AG20443 (cell line): ENCODE measurements around the gene RAB11FIP3.
"Not testable (repeated sequence)": the region's sequence is repeated elsewhere in the genome, so short reads cannot be mapped to it uniquely, and the experiment has no call there.

Experiments
- DNase-seq: peaks from one replicate; pipeline ENCODE4 v3.0.0; 2012; ENCODE audit warnings: low spot score, mixed read lengths

RAB11FIP3 gene

DNA sequence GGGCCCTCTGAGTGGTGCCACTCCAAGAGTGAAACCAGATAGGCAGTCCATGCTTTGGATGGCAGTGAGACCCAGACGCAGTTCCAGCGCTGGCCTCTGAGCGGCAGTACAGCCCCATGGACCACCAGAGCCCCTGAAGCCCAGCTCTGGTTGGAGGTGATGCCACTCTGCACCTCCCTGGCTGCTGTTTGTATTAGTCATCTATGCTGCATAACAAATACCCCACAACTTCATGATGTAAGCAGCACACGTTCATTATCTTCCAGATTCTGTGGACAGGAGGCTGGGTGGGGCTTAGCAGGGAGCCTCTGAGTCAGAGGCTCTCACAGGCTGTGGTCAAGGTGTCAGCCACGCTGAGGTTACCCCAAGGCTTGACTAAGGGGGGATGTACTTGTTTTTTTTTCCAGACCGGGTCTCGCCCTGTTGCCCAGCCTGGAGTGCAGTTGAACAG lies 33.5 kb upstream of the RAB11FIP3 start:
- peak; percentile 71 for DNase-seq

DNA sequence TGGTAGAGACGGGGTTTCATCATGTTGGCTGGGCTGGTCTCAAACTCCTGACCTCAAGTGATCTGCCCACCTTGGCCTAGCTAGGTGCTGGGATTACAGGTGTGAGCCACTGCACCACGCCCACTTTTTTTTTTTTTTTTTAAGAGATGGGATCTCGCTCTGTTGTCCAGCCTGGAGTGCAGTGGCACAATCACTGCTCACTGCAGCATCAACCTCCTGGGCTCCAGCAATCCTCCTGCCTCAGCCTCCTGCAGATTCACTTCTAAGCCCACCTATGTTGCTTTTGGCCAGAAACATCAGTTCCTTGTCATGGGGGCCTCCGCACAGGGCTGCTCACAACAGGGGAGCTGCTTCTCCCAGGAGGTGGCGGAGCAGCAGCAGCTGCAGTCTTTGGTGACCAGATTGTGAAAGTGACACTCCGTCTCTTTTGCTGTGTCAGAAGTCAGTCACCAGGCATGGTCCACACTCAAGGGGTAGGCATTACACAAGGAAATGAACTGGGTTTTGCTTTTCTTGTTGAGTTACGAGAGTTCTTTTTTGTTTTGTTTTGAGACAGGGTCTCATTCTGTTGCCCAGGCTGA lies 32.9 kb upstream of the RAB11FIP3 start:
- DNase-seq = no peak

DNA sequence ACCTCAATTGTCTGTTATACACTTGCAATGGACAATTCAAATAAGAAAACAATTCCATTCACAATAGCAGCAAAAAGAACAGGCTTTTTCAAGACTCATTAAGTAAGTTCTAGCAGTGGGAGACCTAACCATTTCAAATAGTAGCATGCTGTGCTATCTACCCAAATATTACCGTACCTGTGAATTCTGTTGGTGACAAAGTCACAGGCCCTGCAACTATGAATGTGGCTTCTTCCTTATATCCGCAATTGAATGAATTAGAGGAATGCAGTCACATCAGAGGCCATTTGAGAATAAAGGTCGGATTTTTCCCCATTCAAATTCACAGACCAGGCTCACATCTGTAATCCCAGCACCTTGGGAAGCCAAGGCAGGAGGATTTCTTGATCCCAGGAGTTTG lies 29.2 kb upstream of the RAB11FIP3 start:
- no peak for DNase-seq

DNA sequence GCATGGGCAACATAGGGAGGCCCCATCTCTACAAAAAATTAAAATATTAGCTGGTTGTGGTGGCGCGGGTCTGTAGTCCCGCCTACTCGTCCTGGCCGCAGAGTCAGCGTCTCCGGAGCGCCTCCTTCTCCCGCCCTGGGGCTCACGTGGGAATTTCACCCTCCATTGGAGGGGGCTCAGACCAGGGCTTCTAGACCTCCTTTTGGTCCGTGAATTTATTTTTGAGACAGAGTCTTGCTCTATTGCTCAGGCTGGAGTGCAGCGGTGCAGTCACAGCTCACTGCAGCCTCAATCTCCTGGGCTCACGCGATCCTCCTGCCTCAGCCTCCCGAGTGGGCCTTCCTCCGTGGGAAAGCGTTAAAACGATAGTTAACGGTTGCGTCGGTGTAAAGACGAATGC lies 28.8 kb upstream of the RAB11FIP3 start:
- DNase-seq = peak; percentile 80

DNA sequence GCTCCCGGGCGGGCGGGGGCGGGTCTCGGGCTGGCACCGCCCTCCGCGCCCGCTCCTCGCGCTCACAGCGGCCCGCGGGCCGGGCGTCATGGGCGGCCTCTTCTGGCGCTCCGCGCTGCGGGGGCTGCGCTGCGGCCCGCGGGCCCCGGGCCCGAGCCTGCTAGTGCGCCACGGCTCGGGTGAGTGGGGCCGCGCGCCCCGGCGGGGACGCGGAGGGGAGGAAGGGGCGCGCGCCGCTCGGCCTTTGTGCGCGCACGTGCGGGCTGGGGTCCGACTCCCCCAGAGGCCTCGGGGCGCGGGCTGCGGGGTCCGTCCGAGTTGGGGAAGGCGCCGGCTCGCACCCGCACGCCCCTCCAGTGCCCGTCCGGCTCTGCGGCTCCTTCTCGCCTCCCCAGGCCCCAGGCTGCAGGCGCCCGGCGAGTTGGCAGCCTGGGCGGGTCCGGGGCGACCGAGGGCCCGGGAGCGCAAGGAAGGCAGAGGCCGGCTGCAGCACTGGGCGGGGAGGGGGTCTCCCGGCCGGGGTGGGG lies 28.3 kb upstream of the RAB11FIP3 start, which contains the start of gene NME4:
TSS of gene NME4 (plus strand) at position 65 of the 527 bp plus-strand sequence. CDS start at position 89, 24 bp downstream.
- peak; percentile 71 for DNase-seq

DNA sequence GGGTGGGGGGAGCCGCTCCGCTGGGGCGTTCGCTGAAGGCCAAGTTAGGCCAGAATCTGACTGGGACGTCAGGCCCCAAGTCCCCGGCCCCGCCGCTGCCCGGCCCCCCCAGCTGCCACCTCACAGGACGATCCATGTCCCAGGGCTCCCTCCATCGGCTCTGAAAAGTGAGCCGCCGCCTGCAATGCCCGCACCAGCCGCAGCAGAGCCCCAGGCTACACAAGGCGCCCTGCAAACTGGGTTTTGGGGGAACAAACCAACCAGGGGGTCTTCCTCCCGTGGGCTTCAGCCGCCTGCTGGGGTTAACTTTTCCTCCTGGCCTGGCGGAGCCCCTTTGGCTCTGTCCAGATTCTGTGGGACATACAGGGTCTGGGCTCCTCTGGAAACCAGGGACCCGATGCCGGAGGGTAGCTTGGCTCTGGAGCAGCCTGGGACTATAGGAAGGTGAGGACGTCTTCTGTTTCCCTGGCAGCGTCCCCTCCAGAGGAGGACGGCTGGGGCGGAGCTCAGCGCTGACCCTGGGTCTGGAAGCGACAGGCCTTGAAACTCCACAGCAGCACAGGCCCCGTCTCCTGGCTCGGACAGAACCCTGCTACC lies 27.6 kb upstream of the RAB11FIP3 start:
- peak; percentile 80 for DNase-seq

DNA sequence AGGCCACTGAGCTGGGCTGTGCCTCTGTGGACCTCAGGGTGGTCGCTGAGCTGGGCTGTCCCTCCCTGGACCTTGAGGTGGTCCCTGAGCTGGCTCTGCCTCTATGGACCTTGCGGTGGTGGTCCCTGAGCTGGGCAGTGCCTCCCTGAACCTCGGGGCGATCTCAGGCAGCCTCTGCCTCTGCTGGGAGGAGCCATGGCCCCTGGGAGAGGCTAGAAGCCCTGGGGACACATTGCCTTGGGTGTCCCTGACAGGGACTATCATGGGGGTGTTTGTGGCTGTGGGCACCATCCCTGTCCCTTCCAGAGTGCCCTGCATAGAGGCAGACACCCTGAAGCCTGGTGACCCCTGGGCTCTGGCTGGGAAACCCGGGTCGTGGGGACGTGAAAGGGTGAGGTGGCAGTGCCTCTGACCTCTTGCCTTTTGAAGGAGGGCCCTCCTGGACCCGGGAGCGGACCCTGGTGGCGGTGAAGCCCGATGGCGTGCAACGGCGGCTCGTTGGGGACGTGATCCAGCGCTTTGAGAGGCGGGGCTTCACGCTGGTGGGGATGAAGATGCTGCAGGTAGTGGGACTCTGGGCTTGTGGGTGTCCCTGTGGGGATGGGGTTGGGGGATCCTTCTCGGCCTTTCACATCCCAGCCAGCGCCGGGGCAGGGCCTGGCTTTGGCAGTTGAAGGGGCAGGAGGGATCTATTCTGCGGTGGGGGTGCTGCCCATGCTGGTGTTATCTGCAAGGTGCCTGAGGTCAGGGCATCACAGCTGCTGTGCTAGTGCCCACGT lies 26.7 kb upstream of the RAB11FIP3 start:
- no peak for DNase-seq

DNA sequence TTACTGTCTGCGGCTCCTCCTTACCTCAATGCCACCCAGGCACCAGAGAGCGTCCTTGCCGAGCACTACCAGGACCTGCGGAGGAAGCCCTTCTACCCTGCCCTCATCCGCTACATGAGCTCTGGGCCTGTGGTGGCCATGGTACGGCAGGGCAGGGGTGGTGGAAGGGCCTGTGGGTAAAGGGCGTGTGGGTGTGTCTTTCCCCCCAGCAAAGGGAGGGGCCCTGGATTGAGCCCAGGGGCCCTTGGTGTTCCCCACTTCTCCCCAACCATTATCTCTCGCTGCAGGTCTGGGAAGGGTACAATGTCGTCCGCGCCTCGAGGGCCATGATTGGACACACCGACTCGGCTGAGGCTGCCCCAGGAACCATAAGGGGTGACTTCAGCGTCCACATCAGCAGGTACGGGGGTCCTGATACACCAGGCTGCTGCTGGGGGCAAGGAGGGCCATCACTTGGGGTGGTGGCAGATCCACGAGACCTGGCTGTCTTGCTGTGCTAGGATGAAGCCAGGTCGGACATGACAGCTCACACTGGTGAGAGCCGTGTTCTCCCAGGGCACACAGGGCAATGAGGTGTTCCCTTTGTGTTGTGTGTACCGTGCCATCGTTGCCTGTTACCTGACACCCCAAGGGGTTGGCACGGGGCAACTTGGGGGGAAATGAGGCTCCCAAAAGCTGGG lies 26.0 kb upstream of the RAB11FIP3 start:
- DNase-seq = no peak

DNA sequence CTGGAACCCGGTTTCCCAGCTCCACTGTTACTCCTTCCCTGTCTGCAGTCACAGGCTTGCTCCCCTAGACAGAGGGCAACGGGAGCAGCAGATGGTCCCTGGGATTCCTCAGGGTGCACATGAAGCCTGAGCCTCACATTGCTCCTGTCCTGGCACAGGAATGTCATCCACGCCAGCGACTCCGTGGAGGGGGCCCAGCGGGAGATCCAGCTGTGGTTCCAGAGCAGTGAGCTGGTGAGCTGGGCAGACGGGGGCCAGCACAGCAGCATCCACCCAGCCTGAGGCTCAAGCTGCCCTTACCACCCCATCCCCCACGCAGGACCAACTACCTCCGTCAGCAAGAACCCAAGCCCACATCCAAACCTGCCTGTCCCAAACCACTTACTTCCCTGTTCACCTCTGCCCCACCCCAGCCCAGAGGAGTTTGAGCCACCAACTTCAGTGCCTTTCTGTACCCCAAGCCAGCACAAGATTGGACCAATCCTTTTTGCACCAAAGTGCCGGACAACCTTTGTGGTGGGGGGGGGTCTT lies 25.3 kb upstream of the RAB11FIP3 start:
- no peak for DNase-seq

DNA sequence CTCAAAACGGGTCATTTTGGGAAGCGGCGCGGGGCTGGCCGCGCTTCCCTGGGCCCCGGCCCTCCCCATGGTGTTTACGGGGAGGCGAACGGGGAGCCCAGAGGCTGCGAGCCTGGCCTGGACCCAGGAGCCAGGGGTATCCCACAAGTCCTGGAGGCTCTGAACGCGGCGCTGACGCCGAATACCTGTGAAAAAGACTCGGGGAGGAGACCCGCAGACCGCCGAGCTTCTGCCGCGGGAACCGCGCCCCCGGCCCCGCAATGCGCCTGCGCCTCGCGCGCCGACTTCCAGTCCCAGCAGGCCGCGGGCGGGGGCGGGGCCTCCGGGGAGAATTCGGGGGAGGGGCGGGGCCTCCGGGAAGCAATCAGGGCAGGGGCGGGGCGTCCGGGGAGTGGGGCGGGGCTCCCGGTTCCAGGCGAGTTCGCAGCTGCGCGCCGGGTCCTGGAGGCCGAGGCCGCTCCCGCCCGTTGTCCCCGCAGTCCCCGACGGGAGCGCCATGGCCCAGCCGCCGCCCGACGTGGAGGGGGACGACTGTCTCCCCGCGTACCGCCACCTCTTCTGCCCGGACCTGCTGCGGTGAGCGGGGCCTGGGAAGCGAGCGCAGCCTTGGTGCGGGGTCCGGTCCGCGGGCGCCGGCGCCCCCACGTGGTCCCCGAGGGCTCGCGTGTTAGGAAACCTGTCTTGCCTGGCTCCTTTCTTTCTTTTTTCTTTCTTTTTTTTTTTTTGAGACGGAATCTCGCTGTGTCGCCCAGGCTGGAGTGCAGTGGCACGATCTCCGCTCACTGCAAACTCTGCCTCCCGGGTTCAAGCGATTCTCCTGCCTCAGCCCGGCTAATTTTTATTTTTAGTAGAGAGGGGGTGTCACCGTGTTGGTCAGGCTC lies 23.7 kb upstream of the RAB11FIP3 start, which contains the start of gene DECR2:
TSS of gene DECR2 (plus strand) at position 418 of the 881 bp plus-strand sequence. CDS start at position 497, 79 bp downstream.
- peak; percentile 99 for DNase-seq

DNA sequence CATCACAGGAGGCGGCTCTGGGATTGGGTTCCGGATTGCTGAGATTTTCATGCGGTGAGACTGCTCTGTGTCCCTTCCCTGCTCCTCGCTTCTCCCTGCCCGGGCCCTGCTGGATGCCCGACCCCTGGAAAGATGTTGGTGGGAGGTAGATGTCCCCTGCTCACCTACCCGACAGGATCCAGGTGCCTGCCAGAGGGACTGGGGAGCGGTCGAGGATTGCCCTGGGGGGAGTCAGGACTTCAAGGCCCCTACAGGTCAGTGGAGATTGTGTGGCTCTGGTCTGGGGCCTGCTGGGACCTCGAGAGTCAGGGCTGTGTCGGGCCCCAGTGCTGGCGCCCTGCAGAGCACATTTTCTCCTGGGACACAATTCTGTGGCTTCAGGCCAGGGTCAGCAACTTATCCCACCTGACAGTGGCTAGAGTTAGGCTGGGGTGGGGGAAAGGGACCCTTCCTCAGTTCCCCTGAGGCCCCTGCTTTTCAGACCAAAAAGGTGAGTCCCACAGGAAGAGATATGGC lies 20.4 kb upstream of the RAB11FIP3 start:
- no peak for DNase-seq

DNA sequence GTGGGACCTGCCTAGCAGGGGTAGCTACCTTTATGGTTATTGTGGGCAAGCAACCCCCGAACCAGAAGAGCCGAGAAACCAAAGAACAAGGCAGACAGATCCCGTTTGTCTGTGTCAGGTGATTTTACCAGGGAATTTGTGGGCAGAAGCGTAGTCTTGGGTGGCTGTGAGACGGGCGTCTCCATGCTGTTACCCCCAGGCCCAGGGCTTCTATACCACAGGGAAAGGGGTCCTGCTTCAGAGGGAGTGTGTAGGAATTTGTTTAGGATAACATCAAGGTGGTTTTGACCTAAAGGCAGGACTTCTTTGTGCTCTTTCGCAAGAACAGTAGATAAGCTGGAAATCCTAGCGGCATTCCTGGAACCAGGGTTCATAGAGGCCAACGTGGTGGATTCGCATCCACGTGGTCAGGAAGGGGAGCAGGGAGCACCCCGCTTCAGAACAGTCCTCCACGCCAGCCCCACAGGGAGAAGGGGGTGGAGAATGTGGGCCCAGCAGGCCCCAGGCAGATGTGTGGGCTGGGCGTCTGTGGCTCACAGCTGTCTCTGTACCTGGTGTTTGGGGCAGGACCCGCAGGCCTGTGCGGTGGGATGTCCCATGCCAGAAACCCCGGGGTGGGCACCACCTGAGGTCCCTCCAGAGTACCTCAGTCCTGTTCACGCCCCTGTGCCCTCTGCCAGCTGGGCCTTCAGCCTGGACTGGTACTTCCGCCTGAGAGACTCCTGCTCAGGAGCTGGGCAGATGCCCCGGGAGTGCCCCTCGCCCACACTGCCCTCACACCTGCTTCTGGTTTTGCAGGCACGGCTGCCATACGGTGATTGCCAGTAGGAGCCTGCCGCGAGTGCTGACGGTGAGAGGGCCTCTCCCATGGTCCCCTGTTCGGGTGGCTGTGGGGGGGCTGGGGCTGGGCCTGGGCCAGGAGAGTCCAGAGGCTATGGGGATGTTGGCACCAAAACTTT lies 19.6 kb upstream of the RAB11FIP3 start:
- no peak for DNase-seq

DNA sequence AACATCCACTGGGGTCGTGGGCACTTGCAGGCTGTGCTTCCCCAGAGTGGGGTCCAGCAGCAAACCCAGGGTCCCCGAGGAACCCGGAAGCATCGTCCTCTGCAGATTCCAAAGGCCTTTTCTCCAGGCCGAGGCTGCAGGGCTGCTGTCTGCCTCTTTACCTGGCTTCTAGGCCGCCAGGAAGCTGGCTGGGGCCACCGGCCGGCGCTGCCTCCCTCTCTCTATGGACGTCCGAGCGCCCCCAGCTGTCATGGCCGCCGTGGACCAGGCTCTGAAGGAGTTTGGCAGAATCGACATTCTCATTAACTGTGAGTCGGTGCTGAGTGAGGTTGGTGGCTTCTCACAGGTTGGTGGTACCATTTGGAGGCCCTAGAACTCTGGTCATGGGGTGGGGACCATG lies 18.2 kb upstream of the RAB11FIP3 start:
- no peak for DNase-seq

DNA sequence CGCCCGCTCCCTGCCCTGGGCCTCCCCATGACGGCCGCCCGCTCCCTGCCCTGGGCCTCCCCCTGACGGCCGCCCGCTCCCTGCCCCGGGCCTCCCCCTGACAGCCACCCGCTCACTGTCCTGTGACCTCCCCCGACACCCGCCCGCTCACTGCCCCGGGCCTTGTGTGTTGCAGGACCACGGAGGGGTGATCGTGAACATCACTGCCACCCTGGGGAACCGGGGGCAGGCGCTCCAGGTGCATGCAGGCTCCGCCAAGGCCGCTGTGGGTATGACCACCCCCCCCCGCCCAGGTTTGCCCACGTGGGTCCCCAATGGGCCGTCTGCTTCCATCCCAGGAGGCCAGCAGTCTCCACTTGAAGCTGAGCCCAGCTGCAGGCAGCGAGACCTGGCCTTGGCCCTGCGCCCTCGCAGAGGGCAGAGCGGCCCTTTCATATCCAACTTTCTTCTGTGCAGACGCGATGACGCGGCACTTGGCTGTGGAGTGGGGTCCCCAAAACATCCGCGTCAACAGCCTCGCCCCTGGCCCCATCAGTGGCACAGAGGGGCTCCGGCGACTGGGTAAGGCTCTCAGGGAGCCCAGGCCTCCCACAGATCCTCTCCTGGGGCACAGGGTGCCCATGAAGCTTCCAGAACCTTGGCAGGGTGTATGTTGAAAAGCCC lies 14.8 kb upstream of the RAB11FIP3 start:
- no peak for DNase-seq

DNA sequence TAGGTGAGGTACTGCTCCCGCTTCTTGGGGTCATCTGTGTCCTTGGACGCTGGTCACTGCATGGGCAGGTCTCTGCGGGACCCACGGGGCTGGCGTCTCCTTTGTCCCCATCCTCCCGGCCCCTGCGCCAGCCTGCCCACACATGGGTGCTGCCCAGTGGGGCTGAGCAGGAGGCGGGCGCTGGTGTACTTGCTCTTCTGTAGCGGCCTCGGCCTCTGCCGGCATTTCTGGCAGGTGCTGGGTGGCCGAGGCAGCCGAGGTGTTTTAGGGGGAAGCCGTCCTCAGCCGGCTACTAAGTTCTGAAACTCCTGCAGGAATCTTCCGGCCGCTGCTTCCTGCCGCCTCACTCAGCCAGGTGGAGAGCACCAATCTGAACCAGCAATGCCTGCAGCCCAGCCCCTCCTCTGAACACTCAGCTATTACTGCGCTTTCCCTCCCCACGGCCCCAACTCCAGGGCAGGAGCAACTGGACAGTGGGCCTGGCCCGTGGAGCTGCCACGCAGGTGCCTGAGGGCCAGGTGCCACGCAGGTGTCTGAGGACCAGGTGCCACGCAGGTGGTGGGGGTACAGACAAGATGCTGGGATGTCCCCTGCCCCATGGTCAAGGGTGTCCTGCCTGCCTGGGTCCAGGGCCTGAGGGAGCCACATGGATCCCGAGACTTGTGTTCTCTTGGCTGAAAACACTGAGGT lies 13.7 kb upstream of the RAB11FIP3 start:
- no peak for DNase-seq

DNA sequence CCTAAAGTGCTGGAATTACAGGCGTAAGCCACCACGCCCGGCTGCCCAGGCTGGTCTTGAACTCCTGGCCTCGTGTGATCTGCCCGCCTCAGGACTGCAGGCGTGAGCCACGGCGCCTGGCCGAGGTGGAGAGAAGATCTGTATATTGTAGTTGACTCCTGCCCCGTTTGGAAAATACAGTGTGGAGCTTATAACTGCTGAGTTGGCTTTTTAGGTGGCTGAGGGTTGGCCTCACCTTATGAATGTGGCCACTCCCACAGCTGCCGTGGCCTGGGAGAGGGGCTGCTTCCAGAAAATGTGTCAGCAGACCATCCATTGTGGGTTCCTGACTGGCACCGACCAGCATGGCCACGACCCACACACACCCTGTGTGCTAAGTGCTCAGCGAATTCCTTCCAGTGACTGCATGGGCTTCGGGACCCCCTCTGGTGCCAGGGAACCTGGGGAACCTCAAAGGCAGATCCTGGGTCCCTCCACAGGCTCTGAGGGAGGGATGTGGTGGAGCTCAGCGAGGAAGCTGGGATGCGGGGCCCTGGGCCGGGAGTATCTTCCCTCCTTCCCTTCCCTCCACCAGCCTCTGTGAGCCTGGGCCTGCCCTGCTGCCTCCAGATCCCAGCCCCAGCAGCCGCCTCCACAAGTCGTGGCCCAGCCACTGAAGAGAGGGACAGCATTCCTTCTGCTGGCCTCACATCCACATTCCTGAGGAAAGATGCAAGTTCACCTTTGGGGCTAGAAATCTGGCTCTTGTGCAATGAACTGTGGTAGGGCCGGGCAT lies 10.9 kb upstream of the RAB11FIP3 start:
- peak; percentile 34 for DNase-seq

DNA sequence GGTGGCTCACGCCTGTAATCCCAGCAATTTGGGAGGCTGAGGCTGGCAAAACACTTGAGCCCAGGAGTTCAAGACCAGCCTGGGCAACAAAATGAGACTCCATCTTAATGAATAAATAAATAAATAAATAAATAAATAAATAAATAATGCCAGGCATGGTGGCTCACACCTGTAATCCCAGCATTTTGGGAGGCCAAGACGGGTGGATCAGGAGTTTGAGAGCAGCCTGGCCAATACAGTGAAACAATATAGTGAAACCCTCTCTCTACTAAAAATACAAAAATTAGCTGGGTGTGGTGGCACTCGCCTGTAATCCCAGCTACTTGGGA lies 10.3 kb upstream of the RAB11FIP3 start:
- not testable (repeated sequence) for DNase-seq

DNA sequence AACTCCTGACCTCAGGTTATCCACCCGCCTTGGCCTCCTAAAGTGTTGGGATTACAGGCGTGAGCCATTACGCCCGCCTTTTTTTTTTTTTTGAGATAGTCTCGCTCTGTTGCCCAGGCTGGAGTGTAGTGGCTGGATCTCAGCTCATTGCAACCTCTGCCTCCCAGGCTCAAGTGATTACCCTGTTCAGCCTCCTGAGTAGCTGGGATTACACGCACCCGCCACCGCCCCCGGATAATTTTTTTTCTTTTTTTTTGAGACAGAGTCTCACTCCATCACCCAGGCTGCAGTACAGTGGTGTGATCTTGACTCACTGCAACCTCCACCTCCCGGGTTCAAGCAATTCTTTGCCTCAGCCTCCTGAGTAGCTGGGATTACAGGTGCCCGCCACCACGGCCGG lies 3.3 kb upstream of the RAB11FIP3 start:
- not testable (repeated sequence) for DNase-seq
